Uterus (tissue), 4 donors: ENCODE measurements around the gene NEBL. TPM values are rescaled to one million over a fixed set of nuclear protein-coding genes. Genes with fewer than 3 reads are reported as not detected.

ENCODE experiments used
- DNase-seq, 2 donors: peaks; one replicate each; pipeline ENCODE4 v3.0.0-alpha.2; 2019 to 2020
- H3K27ac ChIP-seq, 2 donors: fragments of 200-600 bp; sonication (generic); 1 replicate in 1 of 2; 2 replicates in 1 of 2; pipeline ENCODE4 v1.5.1; 2016 to 2018
- H3K27me3 ChIP-seq, 2 donors: fragments of 200-600 bp; sonication (generic); one replicate each; pipeline ENCODE4 v1.5.1; 2018 to 2019; ENCODE audit warnings: control low read depth in 1 of 2
- H3K36me3 ChIP-seq, 2 donors: fragments of 200-600 bp; sonication (generic); one replicate each; pipeline ENCODE4 v1.5.1; 2019; ENCODE audit warnings: control low read depth in 1 of 2
- H3K4me1 ChIP-seq, 2 donors: fragments of 200-600 bp; sonication (generic); one replicate each; pipeline ENCODE4 v1.5.1; 2018 to 2019; ENCODE audit warnings: control low read depth in 1 of 2
- H3K4me3 ChIP-seq, 2 donors: fragments of 200-600 bp; sonication (generic); 1 replicate in 1 of 2; 2 replicates in 1 of 2; pipeline ENCODE4 v1.5.1; 2018 to 2019; ENCODE audit warnings: mild to moderate bottlenecking in 1 of 2
- H3K9me3 ChIP-seq, 2 donors: fragments of 200-600 bp; sonication (generic); one replicate each; pipeline ENCODE4 v1.5.1; 2019; ENCODE audit warnings: control low read depth in 1 of 2
- POLR2A ChIP-seq, 2 donors: fragments of 450-650 bp; IDR thresholded peaks; one replicate each; pipeline ENCODE4 v1.6.1; 2016; ENCODE audit warnings: antibody characterized with exemption in 2 of 2, mild to moderate bottlenecking in 1 of 2, moderate library complexity in 1 of 2
- intact Hi-C: fragments of 100-400 bp; cut with DNase I; formaldehyde crosslinking; loops from one replicate; pipeline ENCODE4 v1.15.1; 2023; ENCODE audit warnings: low total_unique reads
- total RNA-seq, 4 donors: library from RNA; depleted of rRNA in 3 of 4; stranded (reverse); fragments of >200 nt in 3 of 4; gene quantifications; one replicate each; pipeline versions ENCODE4 v1.1.0 to v1.2.4, GENCODE V29; 2014 to 2023
- TF ChIP-seq, protein P1 (sequence below), 4 experiments: fragments of 200-600 bp in 2 of 4; fragments of 450-650 bp in 2 of 4; sonication (generic) in 2 of 4; IDR thresholded peaks; one replicate each; pipeline ENCODE4 v1.5.1; 2016 to 2019; ENCODE audit warnings: antibody characterized with exemption in 4 of 4, mild to moderate bottlenecking in 2 of 4, moderate library complexity in 1 of 4
- donor health status: DM: yes; HTN: yes; CAD: no.

Gene NEBL
- total RNA-seq, 4 donors from 2014 or later, result 0.26 to 22.2 (median 1.6) TPM

- intact Hi-C loops, result no loop called here
- H3K4me1 ChIP-seq, result no peaks in the 10 kb centered on the region
- no peak overlapping the region for H3K4me3 ChIP-seq
- no peak for DNase-seq
- H3K9me3 ChIP-seq, result no peaks in the 10 kb centered on the region
- no peak overlapping the region for H3K27ac ChIP-seq
- H3K27me3 ChIP-seq, result no peaks in the 10 kb centered on the region
- H3K36me3 ChIP-seq, result no peaks in the 10 kb centered on the region
- no peak for TF ChIP-seq POLR2A (IDR thresholded peaks at IDR 0.05)
- TF ChIP-seq, protein P1, sequence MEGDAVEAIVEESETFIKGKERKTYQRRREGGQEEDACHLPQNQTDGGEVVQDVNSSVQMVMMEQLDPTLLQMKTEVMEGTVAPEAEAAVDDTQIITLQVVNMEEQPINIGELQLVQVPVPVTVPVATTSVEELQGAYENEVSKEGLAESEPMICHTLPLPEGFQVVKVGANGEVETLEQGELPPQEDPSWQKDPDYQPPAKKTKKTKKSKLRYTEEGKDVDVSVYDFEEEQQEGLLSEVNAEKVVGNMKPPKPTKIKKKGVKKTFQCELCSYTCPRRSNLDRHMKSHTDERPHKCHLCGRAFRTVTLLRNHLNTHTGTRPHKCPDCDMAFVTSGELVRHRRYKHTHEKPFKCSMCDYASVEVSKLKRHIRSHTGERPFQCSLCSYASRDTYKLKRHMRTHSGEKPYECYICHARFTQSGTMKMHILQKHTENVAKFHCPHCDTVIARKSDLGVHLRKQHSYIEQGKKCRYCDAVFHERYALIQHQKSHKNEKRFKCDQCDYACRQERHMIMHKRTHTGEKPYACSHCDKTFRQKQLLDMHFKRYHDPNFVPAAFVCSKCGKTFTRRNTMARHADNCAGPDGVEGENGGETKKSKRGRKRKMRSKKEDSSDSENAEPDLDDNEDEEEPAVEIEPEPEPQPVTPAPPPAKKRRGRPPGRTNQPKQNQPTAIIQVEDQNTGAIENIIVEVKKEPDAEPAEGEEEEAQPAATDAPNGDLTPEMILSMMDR (IDR thresholded peaks at IDR 0.05), result no peak
These were observed 136.7 kb downstream of the NEBL start for GRCh38 chr10:20760460-20760859.

DNA sequence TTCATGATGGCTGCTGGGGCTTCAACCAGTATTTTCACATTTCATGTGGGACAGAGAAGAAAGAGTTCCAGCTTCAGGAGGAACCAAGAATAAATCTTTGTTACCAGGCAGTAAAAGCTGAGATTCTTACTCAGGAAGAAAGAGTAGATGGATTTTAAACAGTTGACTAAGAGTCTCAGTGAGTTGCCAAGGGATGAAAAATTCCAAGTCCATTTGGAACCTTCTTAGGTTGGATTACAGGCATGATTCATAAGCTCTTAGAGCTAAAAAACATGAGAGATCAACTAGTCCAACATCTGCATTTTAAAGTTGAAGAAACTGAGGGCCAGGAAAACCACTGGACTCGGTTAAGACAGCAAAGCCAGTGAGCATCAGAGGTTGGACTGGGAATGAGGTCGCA is 148.6 kb downstream of the NEBL start:
- TF ChIP-seq POLR2A (IDR thresholded peaks at IDR 0.05), result no peak
- TF ChIP-seq, protein P1 (IDR thresholded peaks at IDR 0.05), result no peak
- intact Hi-C loops, result no loop called here

DNA sequence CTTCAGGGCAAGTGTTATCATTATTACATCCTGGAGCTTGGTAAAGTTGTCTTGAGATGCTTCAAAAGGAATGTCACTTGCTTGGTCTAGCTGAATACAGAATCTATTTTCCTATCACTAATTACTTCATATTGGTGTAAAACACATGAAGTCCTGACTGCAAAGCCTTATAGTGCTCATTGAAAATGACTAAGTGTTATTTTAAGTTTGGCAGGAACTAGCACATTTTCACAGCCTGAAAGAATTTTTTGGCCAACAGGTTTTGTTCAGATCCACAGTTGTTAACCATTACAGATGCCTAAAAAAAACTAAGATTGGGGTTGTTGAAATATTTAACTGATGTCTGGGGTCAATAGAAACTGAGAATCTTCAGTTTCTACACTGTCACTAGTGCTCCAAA is 149.3 kb downstream of the NEBL start:
- no peaks in the 10 kb centered on the region for H3K27me3 ChIP-seq
- no peak overlapping the region for H3K4me3 ChIP-seq
- H3K27ac ChIP-seq, result no peak overlapping the region
- H3K4me1 ChIP-seq, result no peaks in the 10 kb centered on the region
- DNase-seq, result no peak
- intact Hi-C loops, result no loop called here
- TF ChIP-seq POLR2A (IDR thresholded peaks at IDR 0.05), result no peak
- TF ChIP-seq, protein P1 (IDR thresholded peaks at IDR 0.05), result no peak
- H3K36me3 ChIP-seq, result no peaks in the 10 kb centered on the region
- H3K9me3 ChIP-seq, result no peaks in the 10 kb centered on the region

More for the DNA sequence above, 148.6 kb downstream of the NEBL start:
- no peaks in the 10 kb centered on the region for H3K4me1 ChIP-seq
- H3K9me3 ChIP-seq, result no peaks in the 10 kb centered on the region
- H3K27ac ChIP-seq, result no peak overlapping the region
- no peak overlapping the region for H3K4me3 ChIP-seq
- no peak for DNase-seq
- no peaks in the 10 kb centered on the region for H3K27me3 ChIP-seq
- H3K36me3 ChIP-seq, result no peaks in the 10 kb centered on the region

DNA sequence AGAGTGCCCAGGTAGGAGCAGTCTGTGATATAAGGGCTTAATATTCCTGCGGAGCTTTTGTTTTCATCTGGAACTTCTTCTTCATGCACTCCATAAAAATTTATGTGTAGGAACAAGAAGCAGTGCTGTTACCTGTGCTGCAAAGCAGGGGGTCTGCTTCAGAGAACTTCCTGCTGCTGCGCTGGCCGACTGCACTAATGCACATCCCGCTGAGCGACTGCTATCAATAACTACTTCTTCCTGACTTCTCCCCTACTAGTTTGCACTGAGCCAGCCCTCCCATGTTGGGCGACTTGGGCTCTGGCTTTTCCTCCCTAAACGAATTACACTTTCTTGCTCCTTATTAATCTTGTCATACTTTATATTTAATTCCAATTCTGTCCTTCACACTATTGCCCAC is 150.3 kb downstream of the NEBL start:
- no peak overlapping the region for H3K4me3 ChIP-seq
- intact Hi-C loops, result no loop called here
- H3K36me3 ChIP-seq, result no peaks in the 10 kb centered on the region
- no peaks in the 10 kb centered on the region for H3K9me3 ChIP-seq
- TF ChIP-seq POLR2A (IDR thresholded peaks at IDR 0.05), result no peak
- TF ChIP-seq, protein P1 (IDR thresholded peaks at IDR 0.05), result no peak
- no peaks in the 10 kb centered on the region for H3K4me1 ChIP-seq
- no peak for DNase-seq
- H3K27me3 ChIP-seq, result no peaks in the 10 kb centered on the region
- H3K27ac ChIP-seq, result no peak overlapping the region

DNA sequence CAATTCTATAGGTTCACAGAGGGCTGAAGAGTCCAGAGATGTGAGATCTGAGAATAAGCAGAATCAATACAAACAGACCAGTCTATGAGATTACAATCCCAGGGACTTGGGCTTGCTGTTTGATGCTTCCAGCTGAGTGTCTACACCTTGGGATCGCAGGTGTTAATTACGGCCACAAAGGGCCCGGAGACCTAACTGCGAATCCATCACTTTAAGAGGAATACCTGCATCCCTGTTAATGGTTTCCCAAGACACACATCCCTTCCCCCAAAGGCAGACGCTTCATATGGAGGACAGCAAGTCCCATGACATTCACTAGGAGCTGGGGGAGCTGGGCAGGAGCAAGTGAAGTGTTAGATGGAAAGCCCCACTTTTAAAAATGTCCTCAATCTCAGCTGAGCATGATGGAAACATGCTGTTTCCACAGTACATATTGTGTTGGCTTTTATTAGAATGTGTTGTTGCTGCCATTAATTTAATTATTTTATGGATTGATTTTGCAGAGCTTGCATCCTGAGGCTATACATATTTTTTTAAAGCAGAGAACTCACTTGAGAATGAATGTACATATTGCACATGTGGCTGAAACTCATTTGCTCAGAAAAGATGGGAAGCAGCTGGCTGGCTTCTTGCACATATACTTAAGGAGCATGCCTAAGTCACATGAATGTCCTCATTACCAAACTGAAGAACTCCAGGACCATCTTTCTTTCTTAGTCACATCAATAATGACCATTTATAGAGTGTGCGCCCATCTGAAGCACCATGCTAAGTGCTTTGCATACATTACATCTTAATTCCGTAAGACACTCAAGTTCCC is 151.3 kb downstream of the NEBL start:
- Histone ChIP-seq H3K4me3 (no peak overlapping the region), H3K27me3 (no peaks in the 10 kb centered on the region), H3K36me3 (no peaks in the 10 kb centered on the region), H3K27ac (no peak overlapping the region), H3K9me3 (no peaks in the 10 kb centered on the region), H3K4me1 (no peaks in the 10 kb centered on the region)
- no peak for DNase-seq
- TF ChIP-seq POLR2A (IDR thresholded peaks at IDR 0.05), result no peak
- TF ChIP-seq, protein P1 (IDR thresholded peaks at IDR 0.05), result no peak
- intact Hi-C loops, result no loop called here
